AG09319 (cell line): ENCODE results near the gene WDCP.

ENCODE experiments used
- DNase-seq: peaks from one replicate; pipeline ENCODE4 v3.0.0-alpha.2; 2010; ENCODE audit warnings: low read depth; ENCODE audit errors: extremely low read depth
- CTCF ChIP-seq: IDR thresholded peaks from 2 replicates; pipeline ENCODE4 v1.5.1; 2011; ENCODE audit warnings: low read depth, mild to moderate bottlenecking, inconsistent platforms, low read length, moderate library complexity

WDCP gene

GRCh38 chr2:24084386-24085199 lies 37.4 kb upstream of the WDCP start, which contains the start of gene TP53I3:
TSS of gene TP53I3 (minus strand) at chr2:24084834. CDS start at chr2:24084326, 508 bp downstream.
- peak; percentile 39 for TF ChIP-seq CTCF
- DNase-seq, result peak; percentile 75

GRCh38 chr2:24083567-24084385 lies 36.6 kb upstream of the WDCP start:
- DNase-seq, result peak; percentile 60
- TF ChIP-seq CTCF, result peak; percentile 17

- TF ChIP-seq CTCF, result no peak
- DNase-seq, result no peak
Observed at GRCh38 chr2:24082787-24083566, 35.8 kb upstream of the WDCP start.

GRCh38 chr2:24080701-24081100 lies 33.5 kb upstream of the WDCP start:
- peak; percentile 24 for DNase-seq
- TF ChIP-seq CTCF, result no peak

GRCh38 chr2:24077879-24078278 lies 30.7 kb upstream of the WDCP start:
- no peak for TF ChIP-seq CTCF
- DNase-seq, result no peak

GRCh38 chr2:24077535-24077877 lies 30.3 kb upstream of the WDCP start:
- DNase-seq, result no peak
- TF ChIP-seq CTCF, result no peak
